HG03097 (cell line): ENCODE data around the gene NTNG2.

Source experiments
- ATAC-seq: cut with Tn5 transposase; IDR thresholded peaks from one replicate; pipeline ENCODE4 v1.9.1; 2021; ENCODE audit not compliant: unreplicated experiment, low FRiP score

The NTNG2 gene

GRCh38 chr9:132199056-132199455, 37.2 kb downstream of the NTNG2 start:
- no peak for ATAC-seq

- ATAC-seq: no peak
Measured at GRCh38 chr9:132200706-132201105, 38.8 kb downstream of the NTNG2 start.

DNA sequence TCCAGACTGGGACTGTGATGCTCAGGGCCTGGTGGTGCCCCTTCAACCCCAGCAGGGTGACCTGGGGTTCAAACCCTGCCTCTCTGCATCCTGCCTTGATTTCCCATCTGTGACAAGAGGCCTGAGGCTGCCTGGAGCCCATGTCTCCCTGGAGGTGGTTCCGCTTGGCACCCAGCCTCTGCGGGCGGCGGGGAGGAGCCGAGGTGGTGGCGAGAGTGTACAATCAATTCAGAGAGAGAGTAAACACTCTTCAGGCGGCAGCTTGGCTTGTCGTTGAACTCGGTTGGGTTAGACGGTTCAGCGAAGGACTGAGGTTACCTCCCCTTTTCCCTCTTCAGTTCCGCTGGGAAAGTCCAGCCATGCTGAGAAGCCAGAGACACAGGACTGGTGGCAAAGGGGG, 39.3 kb downstream of the NTNG2 start:
- no peak for ATAC-seq

GRCh38 chr9:132201780-132202703, 40.2 kb downstream of the NTNG2 start:
- no peak for ATAC-seq

GRCh38 chr9:132204883-132205282, 43.0 kb downstream of the NTNG2 start:
- no peak for ATAC-seq

DNA sequence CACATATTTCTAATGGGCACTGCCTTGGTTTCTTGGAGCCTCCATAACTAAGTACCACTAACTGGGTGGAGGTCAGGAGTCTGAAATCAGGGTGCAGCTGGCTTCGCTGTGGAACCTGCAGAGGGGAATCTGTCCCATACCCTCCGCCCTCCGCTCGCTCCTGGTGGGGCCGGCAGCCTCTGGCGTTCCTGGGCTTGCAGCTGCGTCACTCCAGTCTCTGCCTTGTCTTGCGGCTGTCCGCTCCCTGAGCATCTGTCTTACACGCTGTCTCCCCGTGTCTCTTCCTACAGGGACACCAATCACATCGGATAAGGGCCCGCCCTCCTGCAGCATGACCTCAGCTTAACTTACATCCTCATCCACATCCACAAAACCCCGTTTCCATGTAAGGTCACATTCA, 45.4 kb downstream of the NTNG2 start:
- ATAC-seq: no peak

DNA sequence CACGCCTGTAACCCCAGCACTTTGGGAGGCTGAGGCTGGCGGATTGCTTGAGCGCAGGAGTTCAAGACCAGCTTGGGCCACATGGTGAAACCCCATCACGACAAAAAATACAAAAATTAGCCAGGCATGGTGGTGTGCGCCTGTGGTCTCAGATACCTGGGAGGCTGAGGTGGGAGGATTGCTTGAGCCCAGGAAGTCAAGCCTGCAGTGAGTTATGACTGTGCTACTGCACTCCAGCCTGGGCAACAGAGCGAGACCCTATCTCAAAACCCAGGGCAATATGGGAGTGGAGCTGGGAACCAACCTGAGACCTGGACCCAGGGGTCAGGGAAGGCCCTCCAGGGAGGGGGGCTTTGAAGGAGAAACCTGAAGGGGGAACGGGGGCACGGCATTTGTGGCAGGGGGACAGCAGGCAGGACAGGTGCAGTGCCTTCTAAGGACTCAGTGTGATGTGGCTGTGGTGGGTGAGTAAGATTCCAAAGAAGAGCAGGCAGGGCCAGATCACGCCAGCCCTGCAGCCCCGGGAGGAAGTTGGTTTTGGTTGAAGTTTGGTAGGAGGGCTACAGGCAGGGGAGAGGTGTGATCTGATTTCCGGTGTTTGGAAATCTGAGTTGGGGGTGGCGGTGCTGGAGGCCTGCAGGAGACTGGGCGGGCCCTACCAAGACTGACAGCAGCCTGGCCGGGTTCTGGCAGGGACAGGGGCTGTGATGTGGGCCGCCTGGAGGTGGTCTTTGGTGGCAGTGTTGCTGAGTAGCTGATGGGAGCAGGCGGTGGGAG, 46.2 kb downstream of the NTNG2 start:
- ATAC-seq: no peak

DNA sequence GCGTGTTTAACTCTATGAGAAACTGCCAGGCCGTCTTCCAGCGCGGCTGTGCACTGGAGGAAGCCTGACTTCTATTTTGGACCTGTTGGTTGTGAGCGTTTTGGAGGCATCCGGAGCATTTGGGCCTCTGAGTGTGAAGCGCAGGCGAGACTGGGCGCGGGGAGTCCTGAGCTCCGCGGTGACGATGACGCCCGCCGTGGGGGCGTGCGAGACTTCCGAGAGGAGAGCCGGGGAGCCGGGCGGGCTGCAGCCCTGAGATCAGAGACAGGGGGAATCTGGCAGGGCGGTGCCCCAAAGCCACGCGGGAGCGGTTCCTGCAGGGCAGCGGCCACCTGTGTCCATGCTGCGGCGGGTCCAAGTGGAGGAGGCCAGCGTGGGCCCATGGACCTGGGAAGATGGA, 47.4 kb downstream of the NTNG2 start:
- no peak for ATAC-seq

GRCh38 chr9:132210472-132211145, 48.8 kb downstream of the NTNG2 start:
- no peak for ATAC-seq

- no peak for ATAC-seq
Measured at GRCh38 chr9:132211570-132211969, 49.7 kb downstream of the NTNG2 start.

GRCh38 chr9:132214027-132214622, 52.3 kb downstream of the NTNG2 start:
- ATAC-seq: no peak

GRCh38 chr9:132216861-132217619, 55.2 kb downstream of the NTNG2 start:
- no peak for ATAC-seq

DNA sequence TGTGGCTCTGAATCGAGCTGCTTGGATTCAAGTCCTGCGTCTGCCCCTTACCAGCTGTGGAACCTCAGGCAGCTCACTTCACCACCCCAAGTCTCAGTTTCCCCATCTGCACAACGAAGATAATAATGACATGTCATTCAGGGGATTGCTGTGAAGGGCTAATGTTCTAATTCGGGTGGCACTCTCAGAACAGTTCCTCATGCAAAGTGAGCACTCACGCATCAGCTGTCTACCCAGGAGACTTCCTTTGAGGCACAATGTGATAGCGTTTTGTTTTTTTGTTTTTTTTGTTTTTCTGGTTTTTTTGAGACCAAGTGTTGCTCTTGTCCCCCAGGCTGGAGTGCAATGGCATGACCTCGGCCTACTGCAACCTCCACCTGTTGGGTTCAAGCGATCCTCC, 56.4 kb downstream of the NTNG2 start:
- no peak for ATAC-seq

GRCh38 chr9:132221941-132222340, 60.1 kb downstream of the NTNG2 start:
- no peak for ATAC-seq

GRCh38 chr9:132224645-132225044, 62.8 kb downstream of the NTNG2 start:
- no peak for ATAC-seq

DNA sequence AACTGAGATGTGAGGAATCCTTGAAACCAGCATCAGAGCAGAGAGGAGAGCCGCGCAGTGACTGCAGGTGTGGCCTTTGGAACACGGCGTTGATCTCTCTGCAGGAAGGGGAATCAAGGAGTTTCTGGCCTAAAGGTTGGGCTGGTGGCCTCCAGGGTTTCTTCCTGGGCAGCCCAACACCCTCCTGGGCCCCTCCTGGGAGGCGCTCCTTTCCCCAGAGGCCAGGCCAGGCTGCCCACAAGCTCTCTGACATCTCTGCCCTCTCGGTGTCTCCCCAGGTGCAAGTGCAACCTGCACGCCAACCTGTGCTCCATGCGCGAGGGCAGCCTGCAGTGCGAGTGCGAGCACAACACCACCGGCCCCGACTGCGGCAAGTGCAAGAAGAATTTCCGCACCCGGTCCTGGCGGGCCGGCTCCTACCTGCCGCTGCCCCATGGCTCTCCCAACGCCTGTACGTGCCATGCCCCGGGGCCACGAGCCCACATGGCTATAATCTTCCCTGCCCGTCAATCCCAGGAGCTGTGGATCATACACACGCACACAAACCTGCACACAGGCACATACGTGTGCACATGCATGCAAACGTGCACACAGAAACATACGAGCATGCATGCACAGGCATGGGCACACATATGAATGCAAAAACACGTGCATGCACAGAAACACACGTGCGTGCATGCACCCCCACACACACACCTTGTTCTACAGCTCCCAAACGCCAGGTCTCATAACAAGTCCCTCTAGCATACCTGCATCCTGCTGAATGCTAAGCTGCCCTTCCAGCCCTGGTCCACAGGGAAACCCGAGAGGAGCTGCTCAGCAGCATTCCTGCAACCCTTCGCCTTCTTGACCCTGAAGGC, 64.9 kb downstream of the NTNG2 start:
- ATAC-seq: no peak

DNA sequence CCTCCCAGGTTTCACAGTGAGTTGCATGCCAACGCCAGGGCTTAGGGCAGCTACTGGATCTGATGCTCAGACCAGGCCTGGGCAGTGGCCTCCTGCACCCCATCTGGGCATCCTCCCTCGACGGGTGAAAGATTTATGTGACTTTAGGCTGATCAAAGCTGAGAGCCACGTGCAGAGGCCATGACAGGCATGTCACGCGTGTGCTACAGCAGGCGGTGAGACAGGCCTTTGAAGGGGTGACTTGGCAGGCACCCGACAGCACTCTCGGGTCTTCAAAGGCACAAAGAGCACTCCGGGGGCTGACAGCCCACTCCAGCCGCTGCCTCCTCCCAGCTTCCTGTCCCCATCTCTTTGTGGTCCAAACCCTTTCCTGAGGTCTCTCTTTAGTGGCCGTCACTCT, 66.2 kb downstream of the NTNG2 start:
- ATAC-seq: no peak

DNA sequence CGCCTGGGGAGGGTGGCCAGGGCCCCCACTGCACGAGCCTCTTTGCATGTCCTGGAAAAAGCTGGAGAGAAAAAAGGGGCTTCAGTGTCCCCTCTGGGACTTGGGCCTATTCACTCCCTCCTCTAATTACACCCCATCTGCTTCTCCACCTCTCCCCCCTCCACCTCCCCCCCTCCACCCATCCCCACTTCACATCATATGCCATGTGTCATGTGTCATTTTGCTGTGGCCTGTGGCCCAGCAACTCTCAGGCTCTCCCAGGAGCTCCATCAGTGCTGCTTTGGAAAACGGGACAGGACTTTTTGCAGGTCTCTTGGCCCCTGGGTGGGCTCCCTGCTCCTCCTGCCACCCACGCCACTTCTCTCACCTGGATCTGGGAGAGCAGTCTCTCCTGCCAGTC, 68.7 kb downstream of the NTNG2 start:
- no peak for ATAC-seq

GRCh38 chr9:132231019-132231701, 69.3 kb downstream of the NTNG2 start:
- ATAC-seq: no peak
